GM12878 (cell line): Measurements from ENCODE around the gene LYL1. TPM values are rescaled to one million over a fixed set of nuclear protein-coding genes. Genes with fewer than 3 reads are reported as not detected.

Source experiments
- ASH2L ChIP-seq: fragments of 300-600, 200-600 bp; sonication (generic); IDR thresholded peaks from 2 replicates; pipeline ENCODE4 v1.6.1; 2017; ENCODE audit warnings: low read depth, mild to moderate bottlenecking, borderline replicate concordance
- ETV6 ChIP-seq, 2 experiments: fragments of 450-650 bp in 1 of 2; IDR thresholded peaks in 1 of 2; conservative IDR thresholded peaks in 1 of 2; 2 replicates each; pipeline ENCODE4 v1.6.1; 2014; ENCODE audit warnings: antibody characterized with exemption in 1 of 2, borderline replicate concordance in 1 of 2, low read depth in 1 of 2, mild to moderate bottlenecking in 1 of 2, moderate library complexity in 1 of 2
- FOXM1 ChIP-seq: IDR thresholded peaks from 2 replicates; pipeline ENCODE4 v1.6.1; 2012; ENCODE audit warnings: low read depth, mild to moderate bottlenecking, inconsistent platforms, low read length, moderate library complexity
- PAX5 ChIP-seq: IDR thresholded peaks from 2 replicates; pipeline ENCODE4 v1.6.1; 2011; ENCODE audit warnings: low read depth, low read length, borderline replicate concordance
- PML ChIP-seq: IDR thresholded peaks from 2 replicates; pipeline ENCODE4 v1.6.1; 2012; ENCODE audit warnings: low read length, inconsistent platforms
- SP1 ChIP-seq: IDR thresholded peaks from one replicate; pipeline ENCODE4 v1.6.1; 2011; ENCODE audit warnings: low read depth, low read length
- SUPT20H ChIP-seq: IDR thresholded peaks from 2 replicates; pipeline ENCODE4 v1.6.1; 2011; ENCODE audit warnings: low read depth, mild to moderate bottlenecking, low read length, moderate library complexity, borderline replicate concordance; ENCODE audit not compliant: control insufficient read depth
- polyA plus RNA-seq, 11 experiments: library from polyadenylated mRNA; depleted of rRNA in 4 of 11; unstranded in 6 of 11; stranded (reverse) in 5 of 11; fragments of >200 nt; fragmentation: Nextera tagmentation in 4 of 11; fragmentation: Illumina TruSeq in 1 of 11; extraction: Ambion mirVana in 4 of 11; extraction: Trizol in 1 of 11; gene quantifications; 1 replicate in 1 of 11; 2 replicates in 10 of 11; pipeline versions ENCODE4 v1.2.1 to v1.2.3, GENCODE V29; 2011 to 2016; ENCODE audit warnings: inconsistent platforms in 2 of 11, missing spikeins in 2 of 11, low read depth in 1 of 11
- total RNA-seq, 4 experiments: library from RNA; depleted of rRNA in 3 of 4; stranded (reverse); fragments of >200 nt in 3 of 4; fragmentation: Illumina TruSeq in 1 of 4; extraction: Trizol in 1 of 4; gene quantifications; 2 replicates each; pipeline versions ENCODE4 v1.2.1 to v1.2.3, GENCODE V29; 2013 to 2021
- TF ChIP-seq, protein P1 (sequence below): fragments of 450-650 bp; IDR thresholded peaks from 2 replicates; pipeline ENCODE4 v1.6.1; 2017; ENCODE audit warnings: mild to moderate bottlenecking, moderate library complexity
- TF ChIP-seq, protein P2 (sequence below): fragments of 450-650 bp; formaldehyde crosslinking; IDR thresholded peaks from 2 replicates; pipeline ENCODE4 v1.4.0; 2020; ENCODE audit warnings: mild to moderate bottlenecking, moderate library complexity
- TF ChIP-seq, protein P3 (sequence below): IDR thresholded peaks from 2 replicates; pipeline ENCODE4 v1.6.1; 2011; ENCODE audit warnings: borderline replicate concordance, low read depth, mild to moderate bottlenecking, moderate library complexity, low read length; ENCODE audit not compliant: insufficient read depth, poor library complexity, severe bottlenecking

The LYL1 gene
- total and polyA plus RNA-seq, 10 of the 15 experiments (the other 5 are each of a cell fraction or from before 2014, with no cell fraction given), result 0.10 to 34.8 (median 4.4) TPM

GRCh38 chr19:13129384-13129783 is 26.7 kb upstream of the LYL1 start (continued):
- TF ChIP-seq SUPT20H (no peak), ETV6 (conservative IDR thresholded peaks at IDR 0.05 in 1 of 2, IDR thresholded peaks at IDR 0.05 in 1 of 2; ENCODE audit: borderline replicate concordance in 1 of 2, low read depth in 1 of 2) (no peak), ASH2L (no peak), FOXM1 (no peak), SP1 (no peak), PAX5 (no peak), PML (no peak)
- TF ChIP-seq, protein P1, sequence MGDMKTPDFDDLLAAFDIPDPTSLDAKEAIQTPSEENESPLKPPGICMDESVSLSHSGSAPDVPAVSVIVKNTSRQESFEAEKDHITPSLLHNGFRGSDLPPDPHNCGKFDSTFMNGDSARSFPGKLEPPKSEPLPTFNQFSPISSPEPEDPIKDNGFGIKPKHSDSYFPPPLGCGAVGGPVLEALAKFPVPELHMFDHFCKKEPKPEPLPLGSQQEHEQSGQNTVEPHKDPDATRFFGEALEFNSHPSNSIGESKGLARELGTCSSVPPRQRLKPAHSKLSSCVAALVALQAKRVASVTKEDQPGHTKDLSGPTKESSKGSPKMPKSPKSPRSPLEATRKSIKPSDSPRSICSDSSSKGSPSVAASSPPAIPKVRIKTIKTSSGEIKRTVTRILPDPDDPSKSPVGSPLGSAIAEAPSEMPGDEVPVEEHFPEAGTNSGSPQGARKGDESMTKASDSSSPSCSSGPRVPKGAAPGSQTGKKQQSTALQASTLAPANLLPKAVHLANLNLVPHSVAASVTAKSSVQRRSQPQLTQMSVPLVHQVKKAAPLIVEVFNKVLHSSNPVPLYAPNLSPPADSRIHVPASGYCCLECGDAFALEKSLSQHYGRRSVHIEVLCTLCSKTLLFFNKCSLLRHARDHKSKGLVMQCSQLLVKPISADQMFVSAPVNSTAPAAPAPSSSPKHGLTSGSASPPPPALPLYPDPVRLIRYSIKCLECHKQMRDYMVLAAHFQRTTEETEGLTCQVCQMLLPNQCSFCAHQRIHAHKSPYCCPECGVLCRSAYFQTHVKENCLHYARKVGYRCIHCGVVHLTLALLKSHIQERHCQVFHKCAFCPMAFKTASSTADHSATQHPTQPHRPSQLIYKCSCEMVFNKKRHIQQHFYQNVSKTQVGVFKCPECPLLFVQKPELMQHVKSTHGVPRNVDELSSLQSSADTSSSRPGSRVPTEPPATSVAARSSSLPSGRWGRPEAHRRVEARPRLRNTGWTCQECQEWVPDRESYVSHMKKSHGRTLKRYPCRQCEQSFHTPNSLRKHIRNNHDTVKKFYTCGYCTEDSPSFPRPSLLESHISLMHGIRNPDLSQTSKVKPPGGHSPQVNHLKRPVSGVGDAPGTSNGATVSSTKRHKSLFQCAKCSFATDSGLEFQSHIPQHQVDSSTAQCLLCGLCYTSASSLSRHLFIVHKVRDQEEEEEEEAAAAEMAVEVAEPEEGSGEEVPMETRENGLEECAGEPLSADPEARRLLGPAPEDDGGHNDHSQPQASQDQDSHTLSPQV, result no peak
- TF ChIP-seq, protein P2, sequence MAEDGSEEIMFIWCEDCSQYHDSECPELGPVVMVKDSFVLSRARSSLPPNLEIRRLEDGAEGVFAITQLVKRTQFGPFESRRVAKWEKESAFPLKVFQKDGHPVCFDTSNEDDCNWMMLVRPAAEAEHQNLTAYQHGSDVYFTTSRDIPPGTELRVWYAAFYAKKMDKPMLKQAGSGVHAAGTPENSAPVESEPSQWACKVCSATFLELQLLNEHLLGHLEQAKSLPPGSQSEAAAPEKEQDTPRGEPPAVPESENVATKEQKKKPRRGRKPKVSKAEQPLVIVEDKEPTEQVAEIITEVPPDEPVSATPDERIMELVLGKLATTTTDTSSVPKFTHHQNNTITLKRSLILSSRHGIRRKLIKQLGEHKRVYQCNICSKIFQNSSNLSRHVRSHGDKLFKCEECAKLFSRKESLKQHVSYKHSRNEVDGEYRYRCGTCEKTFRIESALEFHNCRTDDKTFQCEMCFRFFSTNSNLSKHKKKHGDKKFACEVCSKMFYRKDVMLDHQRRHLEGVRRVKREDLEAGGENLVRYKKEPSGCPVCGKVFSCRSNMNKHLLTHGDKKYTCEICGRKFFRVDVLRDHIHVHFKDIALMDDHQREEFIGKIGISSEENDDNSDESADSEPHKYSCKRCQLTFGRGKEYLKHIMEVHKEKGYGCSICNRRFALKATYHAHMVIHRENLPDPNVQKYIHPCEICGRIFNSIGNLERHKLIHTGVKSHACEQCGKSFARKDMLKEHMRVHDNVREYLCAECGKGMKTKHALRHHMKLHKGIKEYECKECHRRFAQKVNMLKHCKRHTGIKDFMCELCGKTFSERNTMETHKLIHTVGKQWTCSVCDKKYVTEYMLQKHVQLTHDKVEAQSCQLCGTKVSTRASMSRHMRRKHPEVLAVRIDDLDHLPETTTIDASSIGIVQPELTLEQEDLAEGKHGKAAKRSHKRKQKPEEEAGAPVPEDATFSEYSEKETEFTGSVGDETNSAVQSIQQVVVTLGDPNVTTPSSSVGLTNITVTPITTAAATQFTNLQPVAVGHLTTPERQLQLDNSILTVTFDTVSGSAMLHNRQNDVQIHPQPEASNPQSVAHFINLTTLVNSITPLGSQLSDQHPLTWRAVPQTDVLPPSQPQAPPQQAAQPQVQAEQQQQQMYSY (CRISPR knock-in tag), result no peak
- TF ChIP-seq, protein P3, sequence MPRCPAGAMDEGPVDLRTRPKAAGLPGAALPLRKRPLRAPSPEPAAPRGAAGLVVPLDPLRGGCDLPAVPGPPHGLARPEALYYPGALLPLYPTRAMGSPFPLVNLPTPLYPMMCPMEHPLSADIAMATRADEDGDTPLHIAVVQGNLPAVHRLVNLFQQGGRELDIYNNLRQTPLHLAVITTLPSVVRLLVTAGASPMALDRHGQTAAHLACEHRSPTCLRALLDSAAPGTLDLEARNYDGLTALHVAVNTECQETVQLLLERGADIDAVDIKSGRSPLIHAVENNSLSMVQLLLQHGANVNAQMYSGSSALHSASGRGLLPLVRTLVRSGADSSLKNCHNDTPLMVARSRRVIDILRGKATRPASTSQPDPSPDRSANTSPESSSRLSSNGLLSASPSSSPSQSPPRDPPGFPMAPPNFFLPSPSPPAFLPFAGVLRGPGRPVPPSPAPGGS, result no peak
